Measurements from ENCODE around the gene PITPNM3.

DNA sequence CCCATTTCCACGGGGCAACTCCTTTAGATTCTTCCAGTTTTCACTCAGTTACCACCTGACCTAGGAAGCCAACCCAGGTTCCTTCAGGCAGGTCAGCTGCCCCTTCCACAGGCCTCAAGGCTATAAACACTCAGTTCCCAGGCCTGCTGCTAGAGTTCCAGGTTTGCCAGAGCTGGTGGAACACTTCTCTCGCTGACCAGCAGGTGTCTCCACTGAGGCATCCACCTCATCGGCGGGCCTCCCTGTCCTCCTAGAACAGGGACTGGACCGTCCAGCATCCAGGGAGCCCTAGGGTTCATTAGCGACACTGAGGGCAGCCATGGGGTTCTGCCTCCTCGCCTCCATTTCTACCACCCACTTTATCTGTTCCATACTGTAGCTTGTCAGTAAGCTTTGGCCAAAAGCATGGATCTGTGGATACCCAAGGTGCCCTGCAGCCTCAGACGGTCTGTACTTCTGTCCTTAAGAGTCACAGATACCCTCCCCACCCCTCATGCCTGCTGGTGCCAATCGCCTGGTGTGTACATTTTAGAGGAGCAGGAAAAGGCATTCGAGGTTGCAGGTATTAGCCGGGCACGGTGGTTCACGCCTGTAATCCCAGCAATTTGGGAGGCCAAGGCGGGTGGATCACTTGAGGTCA is 83.1 kb downstream of the PITPNM3 start:
- TF ChIP-seq, protein P1, sequence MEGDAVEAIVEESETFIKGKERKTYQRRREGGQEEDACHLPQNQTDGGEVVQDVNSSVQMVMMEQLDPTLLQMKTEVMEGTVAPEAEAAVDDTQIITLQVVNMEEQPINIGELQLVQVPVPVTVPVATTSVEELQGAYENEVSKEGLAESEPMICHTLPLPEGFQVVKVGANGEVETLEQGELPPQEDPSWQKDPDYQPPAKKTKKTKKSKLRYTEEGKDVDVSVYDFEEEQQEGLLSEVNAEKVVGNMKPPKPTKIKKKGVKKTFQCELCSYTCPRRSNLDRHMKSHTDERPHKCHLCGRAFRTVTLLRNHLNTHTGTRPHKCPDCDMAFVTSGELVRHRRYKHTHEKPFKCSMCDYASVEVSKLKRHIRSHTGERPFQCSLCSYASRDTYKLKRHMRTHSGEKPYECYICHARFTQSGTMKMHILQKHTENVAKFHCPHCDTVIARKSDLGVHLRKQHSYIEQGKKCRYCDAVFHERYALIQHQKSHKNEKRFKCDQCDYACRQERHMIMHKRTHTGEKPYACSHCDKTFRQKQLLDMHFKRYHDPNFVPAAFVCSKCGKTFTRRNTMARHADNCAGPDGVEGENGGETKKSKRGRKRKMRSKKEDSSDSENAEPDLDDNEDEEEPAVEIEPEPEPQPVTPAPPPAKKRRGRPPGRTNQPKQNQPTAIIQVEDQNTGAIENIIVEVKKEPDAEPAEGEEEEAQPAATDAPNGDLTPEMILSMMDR (IDR thresholded peaks at IDR 0.05): peak; percentile 78 to 95 (median 90)
- peak in 1 of 4 donors; percentile 27 for TF ChIP-seq POLR2AphosphoS5 (IDR thresholded peaks at IDR 0.05)
- no peak for TF ChIP-seq POLR2A (IDR thresholded peaks at IDR 0.05)
- no peak for TF ChIP-seq EP300 (IDR thresholded peaks at IDR 0.05)
